Stimulated activated CD8-positive, alpha-beta memory T cell treated with anti-CD3 and anti-CD28 coated beads, Interleukin-15, amount 100 ng/mL, for 4 hours (primary cell): ENCODE results near the gene EDARADD.
"Not testable (repeated sequence)": the region's sequence is repeated elsewhere in the genome, so short reads cannot be mapped to it uniquely, and the experiment has no call there.

Experiments used
- DNase-seq, 2 donors: peaks; one replicate each; pipeline ENCODE4 v3.0.0-alpha.2; 2020; ENCODE audit warnings: low read depth in 2 of 2

EDARADD gene

GRCh38 chr1:236393681-236394481 lies at the start of gene EDARADD:
Gene EDARADD, plus strand, starts transcription at chr1:236394286. Its CDS starts 159 bp downstream, at chr1:236394445.
- DNase-seq, result no peak

- no peak for DNase-seq
Measured at GRCh38 chr1:236345728-236346127, 48.4 kb upstream of the EDARADD start.

GRCh38 chr1:236348071-236348470 lies 46.0 kb upstream of the EDARADD start:
- no peak for DNase-seq

GRCh38 chr1:236350308-236350707 lies 43.8 kb upstream of the EDARADD start:
- no peak for DNase-seq

- DNase-seq, result no peak
Measured at GRCh38 chr1:236351875-236352573, 42.1 kb upstream of the EDARADD start.

- DNase-seq, result not testable (repeated sequence)
Measured at GRCh38 chr1:236352747-236353146, 41.3 kb upstream of the EDARADD start.

GRCh38 chr1:236353813-236354212 lies 40.3 kb upstream of the EDARADD start:
- DNase-seq, result no peak

- no peak for DNase-seq
Measured at GRCh38 chr1:236354330-236355147, 39.5 kb upstream of the EDARADD start.

GRCh38 chr1:236356141-236356540 lies 37.9 kb upstream of the EDARADD start:
- DNase-seq, result no peak

GRCh38 chr1:236361909-236362590 lies 32.0 kb upstream of the EDARADD start:
- no peak for DNase-seq

GRCh38 chr1:236363237-236363636 lies 30.8 kb upstream of the EDARADD start:
- no peak for DNase-seq

- DNase-seq, result no peak
Measured at GRCh38 chr1:236365999-236366570, 28.0 kb upstream of the EDARADD start.

GRCh38 chr1:236366681-236367080 lies 27.4 kb upstream of the EDARADD start:
- DNase-seq, result not testable (repeated sequence)

- DNase-seq, result no peak
Measured at GRCh38 chr1:236370420-236370819, 23.7 kb upstream of the EDARADD start.

GRCh38 chr1:236371083-236371482 lies 23.0 kb upstream of the EDARADD start:
- no peak for DNase-seq

- DNase-seq, result no peak
Measured at GRCh38 chr1:236377832-236378535, 16.1 kb upstream of the EDARADD start.

GRCh38 chr1:236381565-236382158 lies 12.4 kb upstream of the EDARADD start:
- no peak for DNase-seq

GRCh38 chr1:236388332-236388731 lies 5.8 kb upstream of the EDARADD start:
- no peak for DNase-seq

- DNase-seq, result no peak
Measured at GRCh38 chr1:236389253-236389652, 4.8 kb upstream of the EDARADD start.

GRCh38 chr1:236391008-236391407 lies 3.1 kb upstream of the EDARADD start:
- no peak for DNase-seq
